Activated naive CD8-positive, alpha-beta T cell treated with anti-CD3 and anti-CD28 coated beads, Interleukin-2, amount 50 U/mL, for 16 hours (primary cell): ENCODE data around the gene CHFR.
"Not testable (repeated sequence)": the region's sequence is repeated elsewhere in the genome, so short reads cannot be mapped to it uniquely, and the experiment has no call there.

Experiments used
- DNase-seq: peaks from one replicate; pipeline ENCODE4 v3.0.0-alpha.2; 2020; ENCODE audit warnings: low read depth, low spot score

CHFR gene

DNA sequence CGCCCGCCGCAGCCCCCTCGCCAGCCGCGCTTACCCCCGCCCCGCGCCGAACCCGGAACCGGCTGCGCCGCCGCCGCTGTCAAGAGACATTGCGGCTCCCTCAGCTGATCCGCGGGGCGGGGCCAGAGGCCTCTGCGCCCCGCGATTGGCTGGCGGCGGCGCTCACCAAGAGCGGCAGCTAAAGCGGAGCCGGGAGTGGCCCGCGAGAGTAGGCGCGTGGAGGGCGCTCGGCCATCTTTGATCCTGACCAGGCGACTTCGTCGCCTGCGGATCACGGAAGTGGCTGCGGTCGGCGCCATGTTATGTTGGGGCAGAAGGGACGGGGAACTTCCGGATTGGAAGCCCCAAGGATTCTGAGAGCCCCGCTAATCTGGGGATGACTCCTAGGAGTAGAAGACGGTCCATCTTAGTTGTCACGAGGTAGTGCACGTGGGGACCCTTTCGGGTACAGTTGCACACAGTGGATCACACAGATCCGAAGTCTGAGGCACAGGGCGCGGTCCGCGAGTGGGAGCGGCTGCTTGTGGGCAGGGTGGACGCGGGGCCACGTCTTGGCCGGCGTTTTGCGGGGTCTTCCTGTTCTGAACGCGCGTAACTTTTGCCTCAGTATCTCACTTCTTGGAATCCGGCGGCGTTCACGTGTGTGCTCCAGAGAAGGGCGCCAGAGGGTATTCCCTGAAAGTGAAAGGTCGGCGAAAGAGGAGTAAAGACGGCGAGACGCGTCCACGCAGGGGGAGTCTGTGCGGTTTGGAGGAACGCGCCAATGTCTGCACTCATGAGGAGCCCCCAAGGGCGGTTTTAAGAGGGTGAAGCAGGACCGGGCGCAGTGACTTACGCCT lies at the start of gene CHFR:
TSS of gene CHFR (minus strand) at position 93 of the 839 bp plus-strand sequence. CDS start 277 bp downstream, outside the sequence.
- DNase-seq, result peak; percentile 87

DNA sequence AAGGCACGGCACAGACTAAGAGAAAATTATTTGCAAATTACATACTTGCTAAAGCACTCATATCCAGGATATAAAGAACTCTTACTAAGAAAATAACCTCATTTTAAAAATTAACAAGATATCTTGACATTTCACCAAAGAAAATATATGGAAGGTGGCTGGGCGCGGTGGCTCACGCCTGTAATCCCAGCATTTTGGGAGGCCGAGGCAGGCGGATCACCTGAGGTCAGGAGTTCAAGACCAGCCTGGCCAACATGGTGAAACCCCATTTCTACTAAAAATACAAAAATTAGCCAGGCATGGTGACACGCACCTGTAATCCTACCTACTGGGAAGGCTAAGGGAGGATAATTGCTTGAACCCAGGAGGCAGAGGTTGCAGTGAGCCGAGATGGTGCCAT lies 49.5 kb upstream of the CHFR start:
- not testable (repeated sequence) for DNase-seq

DNA sequence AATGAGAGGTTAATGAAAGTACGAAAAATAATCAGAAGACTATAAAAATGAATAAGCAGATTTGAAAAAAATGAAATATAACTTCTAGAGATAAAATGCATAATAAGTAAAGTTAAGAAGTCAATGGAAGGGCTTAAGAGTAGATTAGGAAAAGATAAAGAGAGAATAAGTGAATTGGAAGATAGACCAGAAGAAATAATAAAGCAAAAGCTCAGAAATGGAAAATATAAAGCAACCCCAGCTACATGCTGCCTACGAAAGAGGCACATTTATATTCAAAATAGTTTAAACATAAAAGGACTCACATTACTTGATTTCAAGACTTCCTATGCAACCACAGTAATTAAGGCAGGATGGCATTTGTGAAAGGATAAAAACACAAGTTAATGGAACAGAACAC lies 48.8 kb upstream of the CHFR start:
- no peak for DNase-seq

DNA sequence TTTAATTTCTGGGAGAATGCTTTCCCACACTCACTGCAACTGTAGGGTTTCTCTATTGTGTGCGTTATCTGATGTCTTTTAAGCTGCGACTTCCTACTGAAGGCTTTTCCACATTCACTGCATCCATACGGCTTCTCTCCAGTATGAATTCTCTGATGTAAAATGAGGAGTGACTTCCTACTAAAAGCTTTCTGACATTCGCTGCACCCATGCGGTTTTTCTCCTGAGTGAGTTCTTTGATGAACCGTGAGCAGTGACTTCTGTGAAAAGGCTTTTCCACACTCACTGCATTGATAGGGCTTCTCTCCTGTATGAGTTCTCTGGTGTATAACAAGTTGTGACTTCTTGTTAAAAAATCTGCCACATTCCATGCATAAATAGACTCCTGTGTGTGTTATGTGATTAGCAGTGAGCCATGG lies 39.0 kb upstream of the CHFR start:
- no peak for DNase-seq

DNA sequence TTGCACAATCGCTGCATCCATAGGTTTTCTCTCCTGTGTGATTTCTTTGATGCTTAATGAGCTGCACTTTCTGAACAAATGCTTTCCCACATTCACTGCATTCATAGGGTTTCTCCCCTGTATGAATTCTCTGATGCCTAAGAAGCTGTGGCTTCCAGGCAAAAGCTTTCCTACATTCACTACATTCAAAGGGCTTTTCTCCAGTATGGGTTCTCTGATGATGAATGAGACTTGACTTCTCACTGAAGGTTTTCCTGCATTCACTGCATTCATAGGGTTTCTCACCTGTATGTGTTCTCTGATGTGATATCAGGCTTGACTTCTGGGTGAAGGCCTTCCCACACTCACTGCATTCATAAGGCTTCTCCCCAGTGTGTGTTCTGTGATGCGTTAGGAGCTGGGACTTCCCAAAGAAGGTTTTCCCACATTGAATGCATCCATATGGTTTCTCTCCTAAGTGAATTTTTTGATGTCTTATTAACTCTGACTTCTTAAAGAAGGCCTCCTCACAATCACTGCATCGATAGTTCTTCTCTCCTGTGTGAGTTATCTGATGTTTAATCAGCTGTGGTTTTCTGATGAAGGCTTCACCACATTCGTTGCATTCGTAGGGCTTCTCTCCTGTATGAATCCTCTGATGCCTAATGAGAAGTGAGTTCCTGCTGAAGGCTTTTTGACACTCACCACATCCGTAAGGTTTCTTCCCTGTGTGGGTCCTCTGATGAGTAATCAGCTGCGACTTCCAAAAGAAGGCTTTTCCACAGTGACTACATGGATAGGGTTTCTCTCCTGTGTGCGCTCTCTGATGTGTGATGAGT lies 38.4 kb upstream of the CHFR start:
- DNase-seq, result no peak

DNA sequence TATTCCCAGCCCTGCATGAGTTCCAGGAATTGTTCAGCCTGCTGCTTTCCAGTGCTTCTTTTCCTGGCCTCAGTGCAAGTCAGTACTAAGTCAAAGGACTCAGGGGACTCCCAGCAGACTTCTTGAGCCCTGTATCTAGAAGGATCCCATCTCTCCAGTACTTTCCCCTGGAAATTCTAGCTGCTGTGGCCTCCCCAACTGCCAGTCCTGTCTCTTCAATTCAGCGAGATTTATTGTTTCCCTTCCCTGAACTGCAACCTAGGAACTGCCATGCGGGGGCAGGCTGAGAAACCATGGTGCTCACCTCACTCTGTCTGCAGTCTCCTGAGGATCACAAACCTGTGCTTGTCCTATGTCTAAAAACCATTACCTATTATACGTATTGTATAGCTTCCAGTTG lies 37.0 kb upstream of the CHFR start:
- DNase-seq, result no peak

- DNase-seq, result no peak
These were observed 36.0 kb upstream of the CHFR start for GRCh38 chr12:132923356-132923909.

- no peak for DNase-seq
These were observed 35.3 kb upstream of the CHFR start for GRCh38 chr12:132922676-132923075.

GRCh38 chr12:132921685-132922084 lies 34.3 kb upstream of the CHFR start:
- no peak for DNase-seq

- DNase-seq, result no peak
These were observed 31.3 kb upstream of the CHFR start for GRCh38 chr12:132918680-132919079.

DNA sequence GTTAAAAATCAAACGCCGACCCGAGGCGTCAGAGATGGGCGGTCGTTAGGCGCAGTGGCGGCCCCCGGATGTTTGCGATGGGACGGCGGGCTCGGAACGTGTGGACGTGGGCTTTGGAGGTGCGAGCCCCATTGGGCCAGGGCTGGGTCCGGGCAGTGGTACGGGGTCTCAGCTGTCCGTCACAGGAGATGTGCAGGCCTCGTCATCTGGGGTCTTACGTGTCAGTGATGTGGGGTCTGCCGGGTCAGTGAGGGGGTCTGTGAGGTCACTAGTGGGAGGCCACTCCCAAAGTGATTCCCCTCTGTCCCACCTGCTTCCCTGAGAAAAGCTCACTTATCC lies 21.6 kb upstream of the CHFR start:
- no peak for DNase-seq

DNA sequence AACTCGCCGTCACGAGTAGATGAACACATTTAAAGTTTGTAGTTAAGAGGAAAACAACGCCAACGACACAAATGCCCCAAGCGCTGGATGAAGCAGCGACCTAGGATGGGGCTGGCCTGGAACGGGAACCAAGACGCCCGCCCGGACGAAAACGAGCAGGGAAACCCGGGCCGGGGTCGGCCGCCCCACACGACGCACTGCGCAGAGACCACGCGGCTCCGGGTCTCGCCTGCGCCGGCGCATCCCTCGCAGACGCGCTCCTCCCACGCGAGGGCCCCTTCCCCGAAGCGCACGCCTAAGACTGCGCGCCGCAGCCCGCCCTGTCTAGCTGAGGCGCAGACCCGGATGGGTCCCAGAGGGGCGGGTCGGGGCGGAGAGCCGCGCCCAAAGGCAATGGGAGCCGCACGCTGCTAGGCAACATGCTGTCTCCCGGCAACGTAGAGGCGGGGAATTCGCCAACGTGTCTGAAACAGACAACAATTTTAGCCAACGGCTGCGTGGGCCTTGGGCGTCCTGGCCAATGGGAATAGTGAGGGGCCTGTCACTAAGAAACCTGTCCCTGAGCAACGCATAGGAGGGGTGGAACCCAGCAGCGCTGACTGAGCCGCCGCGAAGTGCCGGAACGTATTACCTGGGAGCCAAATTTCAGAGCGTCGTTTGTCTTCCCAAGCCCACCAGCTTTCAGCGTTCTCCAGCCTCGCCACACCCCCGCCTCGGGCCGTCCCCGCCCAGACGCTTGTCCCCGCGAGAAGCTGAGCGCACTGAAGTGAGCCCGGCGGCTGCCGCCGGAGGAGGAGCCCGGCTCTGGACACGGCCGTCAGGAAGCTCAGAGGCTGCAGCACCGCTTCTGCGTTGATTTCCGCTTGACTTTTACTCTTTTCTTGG lies 21.0 kb upstream of the CHFR start:
- peak; percentile 96 for DNase-seq

GRCh38 chr12:132907789-132908144 lies 20.4 kb upstream of the CHFR start:
- DNase-seq, result not testable (repeated sequence)

GRCh38 chr12:132907216-132907615 lies 19.8 kb upstream of the CHFR start:
- DNase-seq, result no peak

DNA sequence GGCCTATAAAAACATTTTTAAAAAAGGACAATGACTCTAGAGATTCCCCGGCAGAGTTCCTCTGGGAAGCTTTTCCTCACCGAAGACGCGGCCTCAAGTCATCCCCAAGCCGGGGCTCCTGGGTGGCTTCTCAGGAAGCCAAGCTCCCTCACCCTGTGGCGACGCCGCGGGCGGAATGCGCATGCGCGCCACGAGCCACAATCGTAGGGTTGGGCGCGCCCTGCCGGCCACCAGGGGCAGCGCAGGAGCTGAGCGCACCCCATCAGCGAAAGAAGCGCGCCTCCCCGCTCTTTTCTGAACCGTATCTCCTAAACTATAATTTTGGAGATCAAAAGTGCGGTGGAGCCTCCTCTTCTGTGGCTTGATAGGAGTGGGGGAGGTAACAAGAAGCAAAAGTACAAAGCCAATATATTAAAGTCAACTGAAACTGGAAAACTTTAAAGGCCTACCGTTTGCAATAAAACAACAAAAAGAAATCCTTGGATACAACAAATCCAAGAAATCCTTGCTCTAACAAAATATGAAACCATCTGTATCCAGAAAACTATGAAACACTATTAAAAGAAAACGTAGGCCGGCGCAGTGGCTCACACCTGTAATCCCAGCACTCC lies 17.4 kb upstream of the CHFR start:
- DNase-seq, result peak; percentile 83

GRCh38 chr12:132899033-132899432 lies 11.6 kb upstream of the CHFR start:
- no peak for DNase-seq

GRCh38 chr12:132888852-132889251 lies 1.4 kb upstream of the CHFR start:
- DNase-seq, result no peak

DNA sequence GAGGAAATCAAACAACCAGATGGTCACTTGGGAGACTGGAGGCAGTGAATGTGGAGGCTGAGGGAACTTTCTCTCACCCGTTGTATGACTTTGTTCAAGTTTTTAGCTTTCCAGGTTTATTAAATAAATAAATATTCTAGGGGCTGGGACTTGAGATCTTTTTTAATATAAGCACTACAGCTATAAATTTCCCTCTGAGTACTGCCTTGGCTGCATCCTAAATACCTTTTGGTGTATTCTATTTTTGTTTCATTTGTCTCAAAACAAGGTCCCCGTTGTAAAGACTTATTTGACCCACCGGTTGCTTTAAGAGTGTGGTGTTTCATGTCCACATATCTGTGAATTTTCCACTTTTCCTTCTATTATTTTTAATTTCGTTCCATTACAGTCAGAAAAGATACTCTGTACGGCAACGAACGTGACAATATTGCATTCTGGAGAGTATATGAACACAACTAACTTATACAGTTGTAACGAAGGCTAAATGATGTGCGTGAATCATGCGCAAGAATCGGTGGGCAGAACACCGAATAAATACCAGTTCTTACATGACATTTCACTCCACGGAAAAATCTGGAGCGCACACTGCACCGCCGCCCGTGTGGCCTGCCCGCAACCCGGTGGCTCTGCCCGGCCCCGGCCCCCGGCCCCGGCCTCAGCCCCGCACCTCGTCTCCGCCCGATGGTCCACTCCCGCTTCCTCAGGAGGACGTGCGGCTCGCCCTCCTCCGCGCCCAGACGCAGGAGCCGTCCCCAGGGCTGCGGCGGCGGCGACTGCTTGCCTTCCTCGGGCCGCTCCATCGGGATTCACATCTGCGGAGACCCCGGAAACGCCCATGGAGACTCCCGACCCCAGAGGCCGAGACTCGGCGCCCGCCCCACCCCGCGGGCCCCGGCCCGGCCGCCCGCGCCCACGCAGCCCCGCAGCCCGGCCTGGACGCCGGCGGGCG lies 602 bp downstream of the CHFR start:
- DNase-seq, result no peak

- no peak for DNase-seq
These were observed 5.6 kb downstream of the CHFR start for GRCh38 chr12:132881818-132882217.

DNA sequence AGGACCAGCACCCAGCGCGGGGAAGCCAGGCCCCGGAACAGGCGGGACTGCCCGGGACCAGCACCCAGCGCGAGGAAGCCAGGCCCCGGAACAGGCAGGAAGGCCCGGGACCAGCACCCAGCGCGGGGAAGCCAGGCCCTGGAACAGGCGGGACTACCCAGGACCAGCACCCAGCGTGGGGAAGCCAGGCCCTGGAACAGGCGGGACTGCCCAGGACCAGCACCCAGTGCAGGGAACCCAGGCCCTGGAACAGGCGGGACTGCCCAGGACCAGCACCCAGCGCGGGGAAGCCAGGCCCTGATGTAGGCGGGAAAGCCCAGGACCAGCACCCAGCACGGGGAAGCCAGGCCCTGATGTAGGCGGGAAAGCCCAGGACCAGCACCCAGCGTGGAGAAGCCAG lies 12.8 kb downstream of the CHFR start:
- DNase-seq, result not testable (repeated sequence)
